Choroid plexus epithelial cell (primary cell): ENCODE data around the gene INTS15.

Experiments
- DNase-seq: peaks from one replicate; pipeline ENCODE4 v3.0.0-alpha.2; 2010; ENCODE audit warnings: low read depth
- H3K4me3 ChIP-seq: 2 replicates; pipeline ENCODE4 v1.5.1; 2011; ENCODE audit warnings: low read depth, mild to moderate bottlenecking, control low read depth, low read length, moderate library complexity
- CTCF ChIP-seq: conservative IDR thresholded peaks from 2 replicates; pipeline ENCODE4 v1.5.1; 2011; ENCODE audit warnings: low read depth, mild to moderate bottlenecking, control low read depth, inconsistent platforms, low read length, moderate library complexity

Gene INTS15

GRCh38 chr7:6612819-6613218, 23.0 kb downstream of the INTS15 start:
- no peak for DNase-seq
- TF ChIP-seq CTCF = no peak
- H3K4me3 ChIP-seq = no peak overlapping the region

- no peak for DNase-seq
- no peak for TF ChIP-seq CTCF
- H3K4me3 ChIP-seq = no peak overlapping the region
Observed at GRCh38 chr7:6613706-6614105, 23.9 kb downstream of the INTS15 start.

- no peak for DNase-seq
- no peak for TF ChIP-seq CTCF
- peak within 1 kb of the TSS; percentile 47 for H3K4me3 ChIP-seq
Observed at GRCh38 chr7:6614953-6615722, 25.3 kb downstream of the INTS15 start, which contains the start of gene ZNF853. ZNF853 (plus strand) TSS chr7:6615610; CDS start chr7:6616175, 565 bp downstream.

GRCh38 chr7:6615723-6616555, 26.1 kb downstream of the INTS15 start:
- no peak for DNase-seq
- H3K4me3 ChIP-seq = peak overlapping the region; percentile 47
- TF ChIP-seq CTCF = no peak

GRCh38 chr7:6616854-6617643, 27.2 kb downstream of the INTS15 start:
- H3K4me3 ChIP-seq = no peak overlapping the region
- no peak for DNase-seq
- TF ChIP-seq CTCF = no peak

GRCh38 chr7:6618621-6619020, 28.8 kb downstream of the INTS15 start:
- no peak for TF ChIP-seq CTCF
- H3K4me3 ChIP-seq = no peak overlapping the region
- no peak for DNase-seq
